CD14-positive monocyte (primary cell): ENCODE measurements around the gene RASGRF2. TPM values are rescaled to one million over a fixed set of nuclear protein-coding genes. Genes with fewer than 3 reads are reported as not detected.

Experiments used
- DNase-seq, 3 donors: peaks; one replicate each; pipeline ENCODE4 v3.0.0-alpha.2; 2011 to 2022
- H2AFZ ChIP-seq: 2 replicates; pipeline ENCODE4 v1.6.0; 2012; ENCODE audit warnings: mild to moderate bottlenecking, low read depth, low read length, inconsistent platforms; ENCODE audit not compliant: insufficient read depth, poor library complexity, severe bottlenecking
- H3K27ac ChIP-seq, 2 donors: 1 replicate in 1 of 2; 2 replicates in 1 of 2; pipeline ENCODE4 v1.5.1; 2012 to 2013; ENCODE audit warnings: low read length in 2 of 2, control low read depth in 1 of 2, inconsistent platforms in 1 of 2, low read depth in 1 of 2, mild to moderate bottlenecking in 1 of 2
- H3K27me3 ChIP-seq, 2 donors: one replicate each; pipeline versions ENCODE4 v1.6.0 to v1.6.1; 2011 to 2013; ENCODE audit warnings: low read length in 2 of 2; ENCODE audit not compliant: control insufficient read depth in 2 of 2, insufficient read depth in 2 of 2
- H3K36me3 ChIP-seq, 2 donors: replicated peaks in 1 of 2; 1 replicate in 1 of 2; 2 replicates in 1 of 2; pipeline versions ENCODE4 v1.5.1 to v1.6.1; 2012 to 2013; ENCODE audit warnings: low read length in 2 of 2, control low read depth in 1 of 2, inconsistent platforms in 1 of 2, mild to moderate bottlenecking in 1 of 2; ENCODE audit not compliant: insufficient read depth in 2 of 2, control insufficient read depth in 1 of 2
- H3K4me1 ChIP-seq, 2 donors: 1 replicate in 1 of 2; 2 replicates in 1 of 2; pipeline versions ENCODE4 v1.5.1 to v1.6.1; 2012 to 2013; ENCODE audit warnings: low read length in 2 of 2, control low read depth in 1 of 2, inconsistent platforms in 1 of 2, mild to moderate bottlenecking in 1 of 2, moderate library complexity in 1 of 2; ENCODE audit not compliant: insufficient read depth in 2 of 2, control insufficient read depth in 1 of 2
- H3K4me2 ChIP-seq: replicated peaks from 2 replicates; pipeline ENCODE3; 2012; ENCODE audit warnings: low read length, moderate library complexity, mild to moderate bottlenecking; ENCODE audit not compliant: poor library complexity, severe bottlenecking; ENCODE audit errors: extremely low read depth
- H3K4me3 ChIP-seq, 3 experiments: fragments of 200-600 bp in 1 of 3; sonication (generic) in 1 of 3; replicated peaks in 1 of 3; 1 replicate in 2 of 3; 2 replicates in 1 of 3; pipeline ENCODE4 v1.5.1; 2011 to 2013; ENCODE audit warnings: low read length in 3 of 3, mild to moderate bottlenecking in 3 of 3, control low read depth in 2 of 3, low read depth in 2 of 3, inconsistent platforms in 1 of 3, moderate library complexity in 1 of 3
- H3K79me2 ChIP-seq: 2 replicates; pipeline ENCODE4 v1.6.0; 2012; ENCODE audit warnings: mild to moderate bottlenecking, control low read depth, inconsistent platforms, low read length, moderate library complexity; ENCODE audit not compliant: insufficient read depth
- H3K9ac ChIP-seq: 2 replicates; pipeline ENCODE4 v1.6.0; 2017; ENCODE audit warnings: low read length, mild to moderate bottlenecking; ENCODE audit not compliant: insufficient read depth, poor library complexity, severe bottlenecking
- H3K9me3 ChIP-seq, 2 donors: replicated peaks in 1 of 2; 1 replicate in 1 of 2; 2 replicates in 1 of 2; pipeline versions ENCODE4 v1.5.1 to v1.6.1; 2012 to 2013; ENCODE audit warnings: low read length in 2 of 2, control low read depth in 1 of 2; ENCODE audit not compliant: control insufficient read depth in 1 of 2, insufficient read depth in 1 of 2
- H4K20me1 ChIP-seq: 2 replicates; pipeline ENCODE4 v1.6.0; 2012; ENCODE audit warnings: mild to moderate bottlenecking, low read length, control low read depth, moderate library complexity; ENCODE audit not compliant: insufficient read depth
- H3K27ac Mint-ChIP-seq, 7 donors: one replicate each; pipeline ENCODE4 v1.8.0; 2020; ENCODE audit warnings: mild to moderate bottlenecking in 7 of 7, mixed read lengths in 7 of 7, moderate library complexity in 6 of 7, inconsistent platforms in 2 of 7
- H3K27me3 Mint-ChIP-seq, 3 donors: one replicate each; pipeline ENCODE4 v1.8.0; 2021 to 2022; ENCODE audit warnings: low read depth in 3 of 3, mild to moderate bottlenecking in 3 of 3, mixed read lengths in 3 of 3, moderate library complexity in 3 of 3, inconsistent platforms in 1 of 3
- H3K36me3 Mint-ChIP-seq, 2 donors: one replicate each; pipeline ENCODE4 v1.8.0; 2020; ENCODE audit warnings: mixed read lengths in 2 of 2, inconsistent platforms in 1 of 2, mild to moderate bottlenecking in 1 of 2
- H3K4me1 Mint-ChIP-seq: one replicate; pipeline ENCODE4 v1.8.0; 2020; ENCODE audit warnings: mild to moderate bottlenecking, mixed read lengths
- H3K4me3 Mint-ChIP-seq, 2 donors: one replicate each; pipeline ENCODE4 v1.8.0; 2020; ENCODE audit warnings: mild to moderate bottlenecking in 2 of 2, mixed read lengths in 2 of 2, moderate library complexity in 1 of 2
- H3K9me3 Mint-ChIP-seq, 7 donors: one replicate each; pipeline ENCODE4 v1.8.0; 2020 to 2022; ENCODE audit warnings: mixed read lengths in 7 of 7, mild to moderate bottlenecking in 6 of 7, moderate library complexity in 6 of 7, inconsistent platforms in 2 of 7
- WGBS: methylation state at CpG from one replicate; pipeline ENCODE4 v1.1.5; 2013; ENCODE audit warnings: missing lambda C conversion rate; ENCODE audit not compliant: insufficient coverage; 5-methylcytosine and 5-hydroxymethylcytosine counted together
- intact Hi-C, 2 donors: fragments of 100-400 bp; cut with micrococcal nuclease; formaldehyde crosslinking; loops; one replicate each; pipeline versions ENCODE4 v1.15.0 to v1.15.1; 2023
- polyA plus RNA-seq, 3 donors: library from polyadenylated mRNA; depleted of rRNA in 1 of 3; unstranded in 2 of 3; stranded (reverse) in 1 of 3; fragments of 300-500 nt in 2 of 3; fragments of >200 nt in 1 of 3; fragmentation: Illumina TruSeq in 2 of 3; gene quantifications; 1 replicate in 2 of 3; 2 replicates in 1 of 3; pipeline ENCODE4 v1.2.3, GENCODE V29; 2012 to 2021
- TF ChIP-seq, protein P1 (sequence below): fragments of 200-600 bp; IDR thresholded peaks from one replicate; pipeline ENCODE4 v1.8.0; 2022; ENCODE audit warnings: antibody characterized with exemption, mild to moderate bottlenecking

The RASGRF2 gene
- polyA plus RNA-seq, 3 donors: 0.01 to 0.02 TPM; not detected in 1

DNA sequence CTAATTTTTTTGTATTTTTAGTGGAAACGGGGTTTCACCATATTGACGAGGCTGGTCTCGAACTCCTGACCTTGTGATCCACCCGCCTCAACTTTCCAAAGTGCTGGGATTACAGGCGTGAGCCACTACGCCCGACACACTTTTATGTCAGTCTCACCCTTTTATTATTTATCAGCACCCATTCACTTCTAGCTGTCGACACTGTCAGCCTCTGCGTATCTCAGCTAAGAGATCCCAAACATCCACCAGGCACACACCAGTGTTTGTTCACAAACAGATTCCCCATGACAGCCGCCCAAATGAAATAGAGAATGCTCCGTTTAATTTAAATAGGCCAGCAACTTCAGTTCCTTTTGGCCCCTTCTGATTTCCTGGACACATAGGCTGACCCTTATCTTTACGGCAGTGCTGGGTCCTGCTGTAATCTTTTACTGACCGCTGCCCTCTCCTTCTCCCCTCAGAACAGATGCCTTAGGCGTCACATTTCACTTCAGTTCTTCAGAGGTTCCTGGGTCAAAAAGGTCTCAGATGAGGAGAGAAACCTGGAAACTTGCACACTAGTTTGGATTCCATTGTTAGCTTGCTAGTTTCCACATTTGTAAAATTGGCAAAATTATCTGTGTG is 229.8 kb downstream of the RASGRF2 start:
- no peaks in the 10 kb centered on the region for H3K79me2 ChIP-seq
- H3K9me3 ChIP-seq: no peaks in the 10 kb centered on the region
- Mint-ChIP-seq H3K27me3 (peaks cover 9 to 14% (median 12%) of the 10 kb centered on the region in 3 donors), H3K36me3 (no peaks in the 10 kb centered on the region), H3K27ac (peak overlapping the region in 1 of 7 donors; percentile 20), H3K9me3 (no peaks in the 10 kb centered on the region), H3K4me1 (peaks cover 2% of the 10 kb centered on the region), H3K4me3 (peak overlapping the region in 1 of 2 donors; percentile 19)
- H3K27me3 ChIP-seq: no peaks in the 10 kb centered on the region
- H4K20me1 ChIP-seq: no peaks in the 10 kb centered on the region
- H3K27ac ChIP-seq: no peak overlapping the region
- no peaks in the 10 kb centered on the region for H3K4me1 ChIP-seq
- no peak overlapping the region for H3K9ac ChIP-seq
- no peak for DNase-seq
- no peak overlapping the region for H2AFZ ChIP-seq
- H3K4me2 ChIP-seq: no peak overlapping the region
- H3K36me3 ChIP-seq: no peaks in the 10 kb centered on the region
- H3K4me3 ChIP-seq: no peak overlapping the region
- WGBS: 95% methylated on average over 10 of the region's 14 CpGs
- intact Hi-C loops: no loop called here
- TF ChIP-seq, protein P1, sequence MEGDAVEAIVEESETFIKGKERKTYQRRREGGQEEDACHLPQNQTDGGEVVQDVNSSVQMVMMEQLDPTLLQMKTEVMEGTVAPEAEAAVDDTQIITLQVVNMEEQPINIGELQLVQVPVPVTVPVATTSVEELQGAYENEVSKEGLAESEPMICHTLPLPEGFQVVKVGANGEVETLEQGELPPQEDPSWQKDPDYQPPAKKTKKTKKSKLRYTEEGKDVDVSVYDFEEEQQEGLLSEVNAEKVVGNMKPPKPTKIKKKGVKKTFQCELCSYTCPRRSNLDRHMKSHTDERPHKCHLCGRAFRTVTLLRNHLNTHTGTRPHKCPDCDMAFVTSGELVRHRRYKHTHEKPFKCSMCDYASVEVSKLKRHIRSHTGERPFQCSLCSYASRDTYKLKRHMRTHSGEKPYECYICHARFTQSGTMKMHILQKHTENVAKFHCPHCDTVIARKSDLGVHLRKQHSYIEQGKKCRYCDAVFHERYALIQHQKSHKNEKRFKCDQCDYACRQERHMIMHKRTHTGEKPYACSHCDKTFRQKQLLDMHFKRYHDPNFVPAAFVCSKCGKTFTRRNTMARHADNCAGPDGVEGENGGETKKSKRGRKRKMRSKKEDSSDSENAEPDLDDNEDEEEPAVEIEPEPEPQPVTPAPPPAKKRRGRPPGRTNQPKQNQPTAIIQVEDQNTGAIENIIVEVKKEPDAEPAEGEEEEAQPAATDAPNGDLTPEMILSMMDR: no peak

DNA sequence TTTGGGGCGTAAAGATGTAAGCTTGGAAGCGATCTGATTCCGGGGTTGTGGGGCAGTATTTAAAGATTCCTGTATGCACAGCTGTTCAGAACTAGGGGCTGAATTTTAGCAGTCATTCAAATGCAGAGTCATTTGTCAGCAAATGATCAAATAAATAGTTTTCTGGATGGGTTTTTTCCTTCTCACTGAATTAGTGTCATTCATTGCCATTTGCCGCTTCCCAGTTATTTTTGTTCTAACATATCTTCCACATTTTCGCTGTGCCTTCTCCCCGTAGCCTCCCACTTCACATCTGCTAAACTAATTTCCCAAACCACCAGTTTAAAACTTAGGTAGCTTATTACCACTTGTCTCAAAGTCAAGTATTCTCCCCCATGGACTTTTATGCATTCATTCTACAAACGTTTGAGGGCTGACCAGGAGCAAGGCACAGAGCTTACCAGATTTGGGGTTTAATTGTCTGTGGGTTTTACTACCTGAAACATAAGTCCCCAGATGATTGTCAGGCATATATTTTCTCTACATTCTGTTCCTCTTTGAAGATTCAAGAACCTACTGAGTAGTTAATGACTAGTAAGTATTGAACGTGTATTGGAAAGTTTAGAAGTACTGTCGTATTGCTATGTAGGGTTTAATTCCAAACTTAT is 231.7 kb downstream of the RASGRF2 start:
- intact Hi-C loops: no loop called here

More for the DNA sequence above, 231.7 kb downstream of the RASGRF2 start:
- H3K9ac ChIP-seq: no peak overlapping the region
- no peaks in the 10 kb centered on the region for H4K20me1 ChIP-seq
- H3K4me3 ChIP-seq: no peak overlapping the region
- Mint-ChIP-seq H3K4me3 (no peak overlapping the region), H3K27ac (no peak overlapping the region), H3K4me1 (peaks cover 5% of the 10 kb centered on the region), H3K9me3 (peaks cover 0 to 5% (median 0%) of the 10 kb centered on the region in 7 donors), H3K36me3 (no peaks in the 10 kb centered on the region), H3K27me3 (peaks cover 15 to 18% (median 18%) of the 10 kb centered on the region in 3 donors)
- TF ChIP-seq, protein P1: no peak
- H3K4me1 ChIP-seq: no peaks in the 10 kb centered on the region
- no peak overlapping the region for H3K27ac ChIP-seq
- H3K36me3 ChIP-seq: no peaks in the 10 kb centered on the region
- H3K9me3 ChIP-seq: no peaks in the 10 kb centered on the region
- H2AFZ ChIP-seq: no peak overlapping the region
- H3K4me2 ChIP-seq: no peak overlapping the region
- H3K79me2 ChIP-seq: no peaks in the 10 kb centered on the region
- no peak for DNase-seq
- 100% methylated on average over 3 of the region's 9 CpGs for whole genome bisulfite sequencing
- no peaks in the 10 kb centered on the region for H3K27me3 ChIP-seq
